Bronchial epithelial cell (primary cell): Measurements from ENCODE around the gene ME1. TPM values are rescaled to one million over a fixed set of nuclear protein-coding genes. Genes with fewer than 3 reads are reported as not detected.

Experiments
- DNase-seq: peaks from one replicate; pipeline ENCODE4 v3.0.0-alpha.2; 2010; ENCODE audit warnings: low read depth
- FAIRE-seq: peaks from 2 replicates; lab custom pipeline; 2011; peaks lifted over from hg19 to GRCh38; lab: Jason Lieb, UNC
- H3K27me3 ChIP-seq: 2 replicates; pipeline ENCODE4 v1.5.1; 2011; ENCODE audit warnings: low read length; ENCODE audit not compliant: control insufficient read depth, insufficient read depth
- H3K36me3 ChIP-seq: 2 replicates; pipeline ENCODE4 v1.5.1; 2011; ENCODE audit warnings: low read length; ENCODE audit not compliant: control insufficient read depth, insufficient read depth
- H3K4me3 ChIP-seq: 2 replicates; pipeline ENCODE4 v1.5.1; 2011; ENCODE audit warnings: mild to moderate bottlenecking, low read depth, low read length, control low read depth
- CTCF ChIP-seq: IDR thresholded peaks from 2 replicates; pipeline ENCODE4 v1.5.1; 2011; ENCODE audit warnings: mild to moderate bottlenecking, moderate library complexity, low read length, control low read depth, inconsistent platforms; ENCODE audit not compliant: insufficient read depth, severe bottlenecking
- total RNA-seq: library from RNA; depleted of rRNA; stranded (reverse); fragments of >200 nt; gene quantifications from 2 replicates; pipeline ENCODE4 v1.2.1, GENCODE V29; 2014

Gene ME1
- total RNA-seq, 1 donor from 2014 or later = 18.2 TPM

GRCh38 chr6:83472767-83473166, 41.9 kb upstream of the ME1 start:
- FAIRE-seq (no peak), DNase-seq (no peak)
- H3K4me3 ChIP-seq = no peak overlapping the region
- no peaks in the 10 kb centered on the region for H3K27me3 ChIP-seq
- no peak for TF ChIP-seq CTCF
- H3K36me3 ChIP-seq = no peaks in the 10 kb centered on the region

GRCh38 chr6:83470587-83470986, 39.7 kb upstream of the ME1 start:
- Histone ChIP-seq H3K27me3 (no peaks in the 10 kb centered on the region), H3K36me3 (no peaks in the 10 kb centered on the region), H3K4me3 (no peak overlapping the region)
- no peak for TF ChIP-seq CTCF
- no peak for DNase-seq
- FAIRE-seq = no peak

GRCh38 chr6:83470001-83470400, 39.1 kb upstream of the ME1 start:
- Histone ChIP-seq H3K27me3 (no peaks in the 10 kb centered on the region), H3K4me3 (no peak overlapping the region), H3K36me3 (no peaks in the 10 kb centered on the region)
- TF ChIP-seq CTCF = no peak
- FAIRE-seq (no peak), DNase-seq (no peak)

- Histone ChIP-seq H3K36me3 (no peaks in the 10 kb centered on the region), H3K27me3 (no peaks in the 10 kb centered on the region), H3K4me3 (no peak overlapping the region)
- FAIRE-seq (no peak), DNase-seq (no peak)
- no peak for TF ChIP-seq CTCF
These were observed 36.8 kb upstream of the ME1 start for GRCh38 chr6:83467620-83468036.

GRCh38 chr6:83466328-83466727, 35.5 kb upstream of the ME1 start:
- FAIRE-seq = no peak
- H3K27me3 ChIP-seq = no peaks in the 10 kb centered on the region
- TF ChIP-seq CTCF = no peak

GRCh38 chr6:83464381-83465140, 33.7 kb upstream of the ME1 start:
- peak; percentile 41 for DNase-seq
- no peaks in the 10 kb centered on the region for H3K36me3 ChIP-seq
- peak; percentile 64 for FAIRE-seq
- no peak for TF ChIP-seq CTCF
- no peak overlapping the region for H3K4me3 ChIP-seq
- no peaks in the 10 kb centered on the region for H3K27me3 ChIP-seq

More at GRCh38 chr6:83466328-83466727, 35.5 kb upstream of the ME1 start:
- no peaks in the 10 kb centered on the region for H3K36me3 ChIP-seq
- DNase-seq = no peak
- no peak overlapping the region for H3K4me3 ChIP-seq
